Measurements from ENCODE around the gene RAB9B. TPM values are rescaled to one million over a fixed set of nuclear protein-coding genes. Genes with fewer than 3 reads are reported as not detected.

The RAB9B gene
- total RNA-seq, 1 experiment from 2014 or later: 0.62 TPM

- Histone ChIP-seq H3K27ac (ENCODE audit: low read length) (no peak overlapping the region), H3K9me3 (ENCODE audit: control insufficient read depth, insufficient read depth, low read depth, low read length) (no peaks in the 10 kb centered on the region), H3K4me1 (ENCODE audit: control insufficient read depth, insufficient read depth, low read length) (no peaks in the 10 kb centered on the region), H3K4me3 (ENCODE audit: low read depth in 2 of 2, low read length in 2 of 2) (no peak overlapping the region), H3K36me3 (ENCODE audit: control insufficient read depth, insufficient read depth, low read length) (no peaks in the 10 kb centered on the region), H3K27me3 (ENCODE audit: control insufficient read depth, insufficient read depth, low read length) (peaks cover 5% of the 10 kb centered on the region)
- CTCF ChIA-PET: no interaction called here
- no TSS peak for BruUV-seq (replicated peaks)
- DNase-seq (ENCODE audit: low read depth, low spot score) (no peak), ATAC-seq (no peak)
- intact Hi-C loops (cut with micrococcal nuclease; ENCODE audit: unreplicated experiment) (no loop called here), in situ Hi-C loops (cut with HindIII; ENCODE audit: low pct_unique_long_range_greater_than_20kb, low sequenced_read_pairs) (no loop called here)
- TF ChIP-seq CTCF (IDR thresholded peaks at IDR 0.05) (no peak), REST (IDR thresholded peaks at IDR 0.05; ENCODE audit: insufficient read depth in 1 of 2, low read depth in 2 of 2, low read length in 1 of 2) (no peak), TCF7L2 (IDR thresholded peaks at IDR 0.05; ENCODE audit: low read depth, low read length) (no peak), SIN3A (IDR thresholded peaks at IDR 0.05; ENCODE audit: borderline replicate concordance, insufficient read depth, low read depth, low read length) (no peak), POLR2AphosphoS5 (IDR thresholded peaks at IDR 0.05; ENCODE audit: low read depth, low read length) (no peak)
- POLR2A ChIA-PET: no interaction called here
Measured at GRCh38 chrX:103828529-103828928, 3.5 kb downstream of the RAB9B start.

- Histone ChIP-seq H3K27me3 (ENCODE audit: control insufficient read depth, insufficient read depth, low read length) (peaks cover 3% of the 10 kb centered on the region), H3K9me3 (ENCODE audit: control insufficient read depth, insufficient read depth, low read depth, low read length) (no peaks in the 10 kb centered on the region), H3K4me3 (ENCODE audit: low read depth in 2 of 2, low read length in 2 of 2) (no peak overlapping the region), H3K27ac (ENCODE audit: low read length) (no peak overlapping the region), H3K4me1 (ENCODE audit: control insufficient read depth, insufficient read depth, low read length) (no peaks in the 10 kb centered on the region), H3K36me3 (ENCODE audit: control insufficient read depth, insufficient read depth, low read length) (no peaks in the 10 kb centered on the region)
- ChIA-PET POLR2A (no interaction called here), CTCF (no interaction called here)
- in situ Hi-C loops (cut with HindIII; ENCODE audit: low pct_unique_long_range_greater_than_20kb, low sequenced_read_pairs): no loop called here
- TF ChIP-seq POLR2AphosphoS5 (IDR thresholded peaks at IDR 0.05; ENCODE audit: low read depth, low read length) (no peak), REST (IDR thresholded peaks at IDR 0.05; ENCODE audit: insufficient read depth in 1 of 2, low read depth in 2 of 2, low read length in 1 of 2) (no peak), TCF7L2 (IDR thresholded peaks at IDR 0.05; ENCODE audit: low read depth, low read length) (no peak)
- intact Hi-C loops (cut with micrococcal nuclease; ENCODE audit: unreplicated experiment): no loop called here
- no peak for ATAC-seq
- DNase-seq (ENCODE audit: low read depth, low spot score): no peak
- no TSS peak for BruUV-seq (replicated peaks)
Measured at GRCh38 chrX:103825881-103826280, 6.2 kb downstream of the RAB9B start.
